Measurements from ENCODE around the gene TRABD2A. TPM values are rescaled to one million over a fixed set of nuclear protein-coding genes. Genes with fewer than 3 reads are reported as not detected.
A peak's percentile ranks its signal among the peaks of the same experiment; 100 is the strongest.

TRABD2A gene
- polyA plus RNA-seq, 2 donors, result 0.08 to 0.32 TPM

GRCh38 chr2:84797271-84797670 is 83.6 kb downstream of the TRABD2A start:
- no peak overlapping the region for H3K4me3 ChIP-seq (ENCODE audit: low read depth in 1 of 2, low read length in 2 of 2)
- H3K4me1 ChIP-seq (ENCODE audit: control insufficient read depth in 2 of 2, insufficient read depth in 2 of 2, low read length in 1 of 2), result peaks cover 0 to 2% of the 10 kb centered on the region in 2 donors
- no peak overlapping the region for H3K27ac ChIP-seq (ENCODE audit: low read depth in 2 of 2, low read length in 1 of 2)
- 77 to 84% methylated on average over 3 of the region's 3 CpGs for WGBS, 2 donors
- H3K27me3 ChIP-seq (ENCODE audit: control insufficient read depth in 1 of 2, insufficient read depth in 2 of 2, low read length in 2 of 2), result no peaks in the 10 kb centered on the region
- H3K36me3 ChIP-seq (ENCODE audit: control insufficient read depth in 2 of 2, insufficient read depth in 2 of 2, low read length in 1 of 2), result no peaks in the 10 kb centered on the region
- peaks cover 2 to 3% of the 10 kb centered on the region in 2 donors for H3K9me3 ChIP-seq (ENCODE audit: control insufficient read depth in 2 of 2, insufficient read depth in 1 of 2, low read depth in 1 of 2, low read length in 1 of 2)

DNA sequence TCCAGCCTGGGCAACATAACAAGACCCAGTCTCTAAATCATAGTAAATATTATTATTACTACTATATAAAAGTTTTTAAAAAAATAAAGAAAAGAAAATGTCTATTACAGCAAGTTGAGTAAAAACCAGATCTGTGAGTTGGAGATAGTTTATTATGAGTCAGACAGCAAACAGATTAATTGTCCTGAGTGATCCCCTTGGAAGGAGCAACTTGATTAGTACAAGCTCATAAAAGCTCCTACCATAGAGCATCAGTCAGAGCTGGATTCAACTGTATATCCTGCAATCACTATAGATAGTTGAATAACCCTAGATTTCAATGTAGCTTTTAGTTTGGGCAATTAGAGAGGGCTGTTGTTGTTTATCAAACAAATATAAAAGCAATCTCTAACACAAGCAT is 84.1 kb downstream of the TRABD2A start:
- peaks cover 0 to 2% of the 10 kb centered on the region in 2 donors for H3K4me1 ChIP-seq (ENCODE audit: control insufficient read depth in 2 of 2, insufficient read depth in 2 of 2, low read length in 1 of 2)
- H3K27ac ChIP-seq (ENCODE audit: low read depth in 2 of 2, low read length in 1 of 2), result no peak overlapping the region
- H3K4me3 ChIP-seq (ENCODE audit: low read depth in 1 of 2, low read length in 2 of 2), result no peak overlapping the region
- H3K27me3 ChIP-seq (ENCODE audit: control insufficient read depth in 1 of 2, insufficient read depth in 2 of 2, low read length in 2 of 2), result no peaks in the 10 kb centered on the region
- no peaks in the 10 kb centered on the region for H3K36me3 ChIP-seq (ENCODE audit: control insufficient read depth in 2 of 2, insufficient read depth in 2 of 2, low read length in 1 of 2)
- peaks cover 2 to 3% of the 10 kb centered on the region in 2 donors for H3K9me3 ChIP-seq (ENCODE audit: control insufficient read depth in 2 of 2, insufficient read depth in 1 of 2, low read depth in 1 of 2, low read length in 1 of 2)

DNA sequence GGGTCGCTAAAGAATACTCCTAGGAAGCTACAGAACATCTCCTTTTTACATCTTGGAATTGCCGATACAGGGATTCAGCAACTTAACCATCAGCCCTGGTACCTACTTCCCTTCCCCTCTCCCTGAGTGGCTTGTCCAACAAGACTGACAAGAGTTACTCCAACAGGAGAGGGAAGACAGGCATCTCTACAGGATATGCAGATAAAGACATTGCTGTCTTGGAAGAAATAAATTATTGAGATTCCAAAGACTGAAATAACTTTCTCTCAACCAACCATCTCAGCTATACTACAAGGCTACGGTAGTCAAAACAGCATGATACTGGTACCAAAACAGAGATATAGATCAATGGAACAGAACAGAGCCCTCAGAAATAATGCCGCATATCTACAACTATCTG is 87.2 kb downstream of the TRABD2A start:
- Histone ChIP-seq H3K4me3 (ENCODE audit: low read depth in 1 of 2, low read length in 2 of 2) (no peak overlapping the region), H3K27ac (ENCODE audit: low read depth in 2 of 2, low read length in 1 of 2) (no peak overlapping the region), H3K9me3 (ENCODE audit: control insufficient read depth in 2 of 2, insufficient read depth in 1 of 2, low read depth in 1 of 2, low read length in 1 of 2) (peaks cover 2 to 3% of the 10 kb centered on the region in 2 donors), H3K36me3 (ENCODE audit: control insufficient read depth in 2 of 2, insufficient read depth in 2 of 2, low read length in 1 of 2) (no peaks in the 10 kb centered on the region), H3K4me1 (ENCODE audit: control insufficient read depth in 2 of 2, insufficient read depth in 2 of 2, low read length in 1 of 2) (peaks cover 0 to 2% of the 10 kb centered on the region in 2 donors), H3K27me3 (ENCODE audit: control insufficient read depth in 1 of 2, insufficient read depth in 2 of 2, low read length in 2 of 2) (no peaks in the 10 kb centered on the region)
- WGBS, 2 donors, result 88 to 89% methylated on average over 4 of the region's 4 CpGs

DNA sequence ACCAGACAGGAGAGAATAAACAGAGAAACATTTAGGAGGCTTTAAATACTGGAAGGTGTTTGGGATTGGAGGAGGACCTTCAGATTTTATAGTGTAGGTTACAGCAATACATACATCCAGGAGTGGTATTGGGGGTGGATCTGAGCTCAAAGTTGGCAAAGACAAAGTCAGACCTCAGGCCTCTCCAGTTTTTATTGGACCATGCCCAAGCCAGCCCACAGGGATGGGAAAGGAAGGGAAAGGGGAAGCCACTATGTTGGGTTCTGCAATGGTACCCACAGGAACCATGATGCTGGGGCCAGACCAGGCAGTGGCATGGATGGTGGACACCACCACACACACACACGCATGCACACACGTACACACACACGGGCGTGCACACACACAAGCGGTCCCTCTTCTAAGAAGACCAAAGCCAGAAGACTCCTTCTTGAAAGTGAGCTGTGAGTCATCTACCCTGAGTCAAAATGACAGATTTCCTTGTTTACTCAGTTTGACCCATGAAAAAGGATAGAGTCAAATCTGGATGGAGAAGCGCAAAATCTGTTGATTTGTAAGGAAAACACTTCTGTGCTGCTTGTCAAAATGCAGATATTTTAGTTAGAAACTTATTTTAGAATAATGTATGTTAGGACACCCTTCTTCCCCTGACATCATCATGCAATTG is 87.9 kb downstream of the TRABD2A start:
- no peak overlapping the region for H3K4me3 ChIP-seq (ENCODE audit: low read depth in 1 of 2, low read length in 2 of 2)
- H3K9me3 ChIP-seq (ENCODE audit: control insufficient read depth in 2 of 2, insufficient read depth in 1 of 2, low read depth in 1 of 2, low read length in 1 of 2), result peaks cover 2 to 3% of the 10 kb centered on the region in 2 donors
- no peak overlapping the region for H3K27ac ChIP-seq (ENCODE audit: low read depth in 2 of 2, low read length in 1 of 2)
- no peaks in the 10 kb centered on the region for H3K27me3 ChIP-seq (ENCODE audit: control insufficient read depth in 1 of 2, insufficient read depth in 2 of 2, low read length in 2 of 2)
- no peaks in the 10 kb centered on the region for H3K36me3 ChIP-seq (ENCODE audit: control insufficient read depth in 2 of 2, insufficient read depth in 2 of 2, low read length in 1 of 2)
- no peaks in the 10 kb centered on the region for H3K4me1 ChIP-seq (ENCODE audit: control insufficient read depth in 2 of 2, insufficient read depth in 2 of 2, low read length in 1 of 2)
- WGBS, 2 donors, result 90 to 97% methylated on average over 6 of the region's 6 CpGs

- Histone ChIP-seq H3K36me3 (ENCODE audit: control insufficient read depth in 2 of 2, insufficient read depth in 2 of 2, low read length in 1 of 2) (no peaks in the 10 kb centered on the region), H3K27me3 (ENCODE audit: control insufficient read depth in 1 of 2, insufficient read depth in 2 of 2, low read length in 2 of 2) (no peaks in the 10 kb centered on the region), H3K4me1 (ENCODE audit: control insufficient read depth in 2 of 2, insufficient read depth in 2 of 2, low read length in 1 of 2) (no peaks in the 10 kb centered on the region), H3K4me3 (ENCODE audit: low read depth in 1 of 2, low read length in 2 of 2) (no peak overlapping the region), H3K9me3 (ENCODE audit: control insufficient read depth in 2 of 2, insufficient read depth in 1 of 2, low read depth in 1 of 2, low read length in 1 of 2) (peaks cover 2 to 3% of the 10 kb centered on the region in 2 donors), H3K27ac (ENCODE audit: low read depth in 2 of 2, low read length in 1 of 2) (no peak overlapping the region)
- 77 to 79% methylated on average over 3 of the region's 3 CpGs for WGBS, 2 donors
Observed at GRCh38 chr2:84788498-84788897, 92.4 kb downstream of the TRABD2A start.

DNA sequence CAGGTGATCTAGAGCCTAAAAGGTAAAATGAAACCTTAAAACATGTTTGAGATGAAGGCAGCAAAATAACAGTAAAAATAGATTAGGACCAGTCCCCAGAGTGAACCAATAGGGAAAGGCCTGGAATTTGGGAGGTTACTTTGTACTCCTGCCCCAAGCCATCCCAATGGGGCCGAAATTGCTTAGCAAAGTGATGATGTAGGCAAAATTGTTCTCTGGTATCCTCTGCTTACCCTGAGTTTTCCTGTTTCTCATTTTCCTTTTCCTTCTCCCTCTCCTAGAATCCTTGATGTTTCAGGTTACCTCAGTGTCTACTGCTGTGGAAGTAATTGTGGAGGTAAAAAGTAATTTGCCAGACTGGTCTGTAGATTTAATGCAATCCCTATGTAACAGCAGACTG is 92.9 kb downstream of the TRABD2A start:
- no peak overlapping the region for H3K4me3 ChIP-seq (ENCODE audit: low read depth in 1 of 2, low read length in 2 of 2)
- peaks cover 2% of the 10 kb centered on the region in 2 donors for H3K9me3 ChIP-seq (ENCODE audit: control insufficient read depth in 2 of 2, insufficient read depth in 1 of 2, low read depth in 1 of 2, low read length in 1 of 2)
- H3K27ac ChIP-seq (ENCODE audit: low read depth in 2 of 2, low read length in 1 of 2), result no peak overlapping the region
- H3K4me1 ChIP-seq (ENCODE audit: control insufficient read depth in 2 of 2, insufficient read depth in 2 of 2, low read length in 1 of 2), result no peaks in the 10 kb centered on the region
- no peaks in the 10 kb centered on the region for H3K36me3 ChIP-seq (ENCODE audit: control insufficient read depth in 2 of 2, insufficient read depth in 2 of 2, low read length in 1 of 2)
- WGBS, 2 donors, result 41 to 59% methylated on average over 1 of the region's 1 CpG
- H3K27me3 ChIP-seq (ENCODE audit: control insufficient read depth in 1 of 2, insufficient read depth in 2 of 2, low read length in 2 of 2), result no peaks in the 10 kb centered on the region

DNA sequence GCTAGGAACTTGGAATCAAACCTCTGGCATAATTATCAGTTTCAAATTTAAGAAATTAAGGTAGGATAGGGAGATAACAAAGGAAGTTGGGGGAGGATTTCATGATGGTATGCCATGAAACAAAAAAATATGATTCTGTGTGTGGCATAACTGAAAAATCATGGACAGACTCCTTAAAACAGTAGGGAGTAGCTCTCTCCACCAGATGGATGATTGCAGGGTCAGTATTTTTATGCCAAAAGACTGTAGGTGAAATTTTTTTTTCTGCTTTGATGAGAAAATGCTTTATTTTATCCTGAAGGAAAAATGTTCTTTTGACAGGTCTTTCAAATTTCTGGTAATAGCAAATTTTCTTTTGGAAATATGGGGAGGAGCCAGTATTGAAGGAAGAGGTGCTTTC is 94.3 kb downstream of the TRABD2A start:
- Histone ChIP-seq H3K4me1 (ENCODE audit: control insufficient read depth in 2 of 2, insufficient read depth in 2 of 2, low read length in 1 of 2) (no peaks in the 10 kb centered on the region), H3K27me3 (ENCODE audit: control insufficient read depth in 1 of 2, insufficient read depth in 2 of 2, low read length in 2 of 2) (no peaks in the 10 kb centered on the region), H3K36me3 (ENCODE audit: control insufficient read depth in 2 of 2, insufficient read depth in 2 of 2, low read length in 1 of 2) (no peaks in the 10 kb centered on the region), H3K9me3 (ENCODE audit: control insufficient read depth in 2 of 2, insufficient read depth in 1 of 2, low read depth in 1 of 2, low read length in 1 of 2) (no peaks in the 10 kb centered on the region), H3K27ac (ENCODE audit: low read depth in 2 of 2, low read length in 1 of 2) (no peak overlapping the region), H3K4me3 (ENCODE audit: low read depth in 1 of 2, low read length in 2 of 2) (no peak overlapping the region)

DNA sequence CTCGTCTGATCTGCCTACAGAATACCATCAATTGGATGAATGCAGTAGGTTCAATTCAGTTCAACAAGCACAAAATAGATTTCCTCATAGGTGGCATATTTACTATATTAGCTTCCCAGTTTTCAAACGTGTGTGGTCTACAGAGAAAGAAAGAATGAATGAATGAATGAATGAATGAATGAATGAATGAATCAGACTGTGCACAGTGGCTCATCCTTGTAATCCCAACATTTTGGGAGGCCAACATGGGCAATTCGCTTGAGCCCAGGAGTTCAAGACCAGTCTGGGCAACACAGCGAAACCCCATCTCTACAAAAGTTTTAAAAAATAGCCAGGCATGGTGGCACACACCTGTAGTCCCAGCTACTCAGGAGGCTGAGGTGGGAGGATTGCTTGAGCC is 94.9 kb downstream of the TRABD2A start:
- no peaks in the 10 kb centered on the region for H3K4me1 ChIP-seq (ENCODE audit: control insufficient read depth in 2 of 2, insufficient read depth in 2 of 2, low read length in 1 of 2)
- H3K27me3 ChIP-seq (ENCODE audit: control insufficient read depth in 1 of 2, insufficient read depth in 2 of 2, low read length in 2 of 2), result no peaks in the 10 kb centered on the region
- H3K36me3 ChIP-seq (ENCODE audit: control insufficient read depth in 2 of 2, insufficient read depth in 2 of 2, low read length in 1 of 2), result no peaks in the 10 kb centered on the region
- H3K27ac ChIP-seq (ENCODE audit: low read depth in 2 of 2, low read length in 1 of 2), result no peak overlapping the region
- no peak overlapping the region for H3K4me3 ChIP-seq (ENCODE audit: low read depth in 1 of 2, low read length in 2 of 2)
- WGBS, 2 donors, result 93 to 94% methylated on average over 4 of the region's 4 CpGs
- H3K9me3 ChIP-seq (ENCODE audit: control insufficient read depth in 2 of 2, insufficient read depth in 1 of 2, low read depth in 1 of 2, low read length in 1 of 2), result no peaks in the 10 kb centered on the region

DNA sequence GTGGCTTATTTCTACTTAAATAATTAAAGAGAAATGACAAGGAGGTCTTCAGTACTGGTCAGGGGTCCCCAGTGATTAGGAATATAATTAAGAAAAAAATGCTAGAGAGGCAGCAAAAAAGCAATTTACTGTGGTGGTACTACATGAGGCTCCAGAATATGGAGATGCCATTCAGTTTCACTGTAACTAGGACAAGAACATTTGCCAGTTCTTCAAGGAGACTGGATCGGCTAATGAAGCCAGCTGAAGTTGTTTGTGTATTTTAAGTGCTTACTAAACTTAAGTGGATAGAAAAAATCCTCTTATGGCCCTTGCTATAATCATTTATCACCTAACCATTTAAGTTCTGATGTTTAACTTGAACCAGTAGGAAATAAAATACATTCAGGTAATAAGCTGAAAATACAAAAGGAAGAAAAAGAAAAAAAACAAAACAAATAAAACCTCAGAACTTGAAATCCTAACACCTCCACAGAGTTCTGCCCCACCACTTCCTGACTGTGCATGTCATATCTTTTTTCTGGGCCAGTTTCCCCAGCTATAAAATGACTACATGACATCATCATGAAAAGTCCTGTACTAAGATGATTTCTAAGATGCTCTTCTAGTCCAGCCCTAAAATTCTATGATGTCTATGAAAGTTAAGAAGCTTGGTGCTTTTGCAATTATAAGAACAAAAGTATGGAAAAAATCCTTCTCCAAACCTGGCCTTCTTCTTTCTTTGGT is 98.0 kb downstream of the TRABD2A start:
- Histone ChIP-seq H3K36me3 (ENCODE audit: control insufficient read depth in 2 of 2, insufficient read depth in 2 of 2, low read length in 1 of 2) (no peaks in the 10 kb centered on the region), H3K4me1 (ENCODE audit: control insufficient read depth in 2 of 2, insufficient read depth in 2 of 2, low read length in 1 of 2) (no peaks in the 10 kb centered on the region), H3K9me3 (ENCODE audit: control insufficient read depth in 2 of 2, insufficient read depth in 1 of 2, low read depth in 1 of 2, low read length in 1 of 2) (no peaks in the 10 kb centered on the region), H3K27me3 (ENCODE audit: control insufficient read depth in 1 of 2, insufficient read depth in 2 of 2, low read length in 2 of 2) (no peaks in the 10 kb centered on the region), H3K4me3 (ENCODE audit: low read depth in 1 of 2, low read length in 2 of 2) (no peak overlapping the region), H3K27ac (ENCODE audit: low read depth in 2 of 2, low read length in 1 of 2) (peak overlapping the region in 1 of 2 donors; percentile 2)
- WGBS, 2 donors, result 55 to 66% methylated on average over 1 of the region's 1 CpG

All from esophagus (tissue), 2 donors.